Neural cell (in vitro differentiated cells): ENCODE results near the gene BDKRB1.

ENCODE experiments used
- CTCF ChIP-seq: fragments of 450-650 bp; IDR thresholded peaks from 2 replicates; pipeline ENCODE4 v1.5.1; 2014; ENCODE audit warnings: antibody characterized with exemption, mild to moderate bottlenecking, moderate library complexity; ENCODE audit not compliant: poor library complexity, severe bottlenecking
- POLR2AphosphoS5 ChIP-seq: IDR thresholded peaks from 2 replicates; pipeline ENCODE4 v1.6.1; 2012
- REST ChIP-seq: IDR thresholded peaks from 2 replicates; pipeline ENCODE4 v1.6.1; 2012; ENCODE audit warnings: borderline replicate concordance
- TAF1 ChIP-seq: IDR thresholded peaks from 2 replicates; pipeline ENCODE4 v1.6.1; 2012; ENCODE audit warnings: low read depth

- TF ChIP-seq POLR2AphosphoS5 (no peak), CTCF (no peak), TAF1 (no peak), REST (no peak)
These were observed 20.6 kb upstream of the BDKRB1 start for GRCh38 chr14:96235426-96235825.
